H54 (cell line): ENCODE measurements around the gene DYNC2H1.

Experiments
- DNase-seq: peaks from one replicate; pipeline ENCODE4 v3.0.0; 2011; ENCODE audit warnings: low spot score, mixed read lengths; ENCODE audit not compliant: insufficient read length
- FAIRE-seq: peaks from 3 replicates; lab custom pipeline; 2011; peaks lifted over from hg19 to GRCh38; lab: Jason Lieb, UNC
- POLR2A ChIP-seq: IDR thresholded peaks from 2 replicates; pipeline ENCODE4 v1.6.1; 2011; ENCODE audit warnings: low read depth, mild to moderate bottlenecking, low read length

Gene DYNC2H1

DNA sequence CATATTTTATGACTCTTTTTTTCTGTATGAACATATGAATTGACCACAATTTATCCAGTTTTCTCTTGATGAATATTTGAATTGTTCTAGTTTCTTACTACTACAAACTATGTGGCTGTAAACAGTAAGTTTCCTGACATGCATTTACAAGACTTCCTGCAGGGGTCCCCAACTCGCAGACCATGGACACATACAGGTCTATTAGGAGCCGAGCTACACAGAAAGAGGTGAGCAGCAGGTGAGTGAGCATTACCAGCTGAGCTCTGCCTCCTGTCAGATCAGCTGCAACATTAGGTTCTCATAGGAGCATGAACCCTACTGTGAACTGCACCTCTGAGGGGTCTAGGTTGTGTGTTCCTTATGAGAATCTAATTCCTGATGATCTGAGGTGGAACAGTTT lies 379.4 kb downstream of the DYNC2H1 start:
- TF ChIP-seq POLR2A, result no peak
- FAIRE-seq, result no peak
- no peak for DNase-seq

- DNase-seq, result no peak
- no peak for FAIRE-seq
- no peak for TF ChIP-seq POLR2A
These were observed 382.6 kb downstream of the DYNC2H1 start for GRCh38 chr11:103491777-103492176.

- DNase-seq (no peak), FAIRE-seq (no peak)
- TF ChIP-seq POLR2A, result no peak
These were observed 385.3 kb downstream of the DYNC2H1 start for GRCh38 chr11:103494491-103494890.

DNA sequence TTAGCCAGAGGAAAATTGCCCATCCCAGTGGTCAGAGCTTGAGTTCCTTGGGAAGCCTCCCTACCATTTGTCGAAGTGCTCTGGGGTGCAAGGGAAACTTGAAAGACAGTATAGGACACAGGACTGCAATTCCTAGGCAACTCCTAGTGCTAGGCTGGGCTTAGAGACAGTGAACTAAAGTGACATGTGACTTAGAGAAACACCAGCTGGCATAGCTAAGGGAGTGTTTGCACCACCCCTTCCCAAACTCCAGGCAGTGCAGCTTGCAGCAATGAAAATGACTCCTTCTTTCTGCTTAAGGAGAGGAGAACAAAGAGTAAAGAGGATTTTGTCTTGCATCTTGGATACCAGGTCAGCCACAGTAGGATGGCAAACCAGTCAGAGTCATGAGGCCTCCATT lies 388.0 kb downstream of the DYNC2H1 start:
- no peak for TF ChIP-seq POLR2A
- FAIRE-seq, result no peak
- DNase-seq, result no peak

DNA sequence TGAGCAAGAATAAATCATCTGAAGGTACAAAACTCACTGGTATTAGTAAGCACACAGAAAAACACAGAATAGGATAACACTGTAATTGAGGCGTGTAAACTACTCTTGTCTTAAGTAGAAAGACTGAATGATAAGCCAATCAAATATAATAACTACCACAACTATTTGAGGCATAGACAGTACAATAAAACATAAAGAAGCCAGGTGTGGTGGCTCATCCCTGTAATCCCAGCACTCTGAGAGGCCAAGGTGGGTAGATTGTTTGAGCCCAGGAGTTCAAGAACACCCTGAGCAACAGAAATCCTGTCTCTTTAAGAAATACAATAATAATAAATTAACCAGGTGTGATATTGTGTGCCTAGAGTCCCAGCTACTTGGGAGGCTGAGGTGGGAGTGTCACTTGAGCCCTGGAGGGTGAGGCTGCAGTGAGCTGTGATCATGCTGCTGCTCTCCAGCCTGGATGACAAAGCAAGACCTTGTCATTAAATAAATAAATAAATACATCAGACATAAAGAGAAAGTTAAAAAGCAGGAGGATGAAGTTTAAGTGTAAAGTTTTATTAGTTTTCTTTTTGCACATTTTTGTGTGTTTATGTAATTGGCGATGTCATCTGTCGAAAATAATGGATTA lies 390.6 kb downstream of the DYNC2H1 start:
- DNase-seq, result no peak
- FAIRE-seq, result no peak

DNA sequence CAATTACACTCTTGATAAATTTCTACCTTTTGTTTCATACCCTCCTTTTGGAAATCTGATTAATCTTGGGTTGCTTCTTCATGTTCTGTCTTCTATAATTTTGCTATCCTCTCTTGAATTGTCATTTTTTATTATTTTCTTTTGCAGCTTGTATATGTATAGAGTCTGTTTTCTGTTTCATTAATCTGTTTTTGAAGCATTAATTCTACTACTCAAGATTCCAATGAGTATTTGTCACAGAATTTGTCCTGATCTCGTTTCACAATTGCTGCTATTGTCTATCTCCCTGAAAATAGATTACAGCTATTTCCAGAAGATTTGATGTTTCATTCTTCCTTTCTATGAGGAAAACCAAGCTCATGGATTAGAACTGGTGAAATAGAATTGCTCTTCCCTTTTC lies 406.1 kb downstream of the DYNC2H1 start:
- DNase-seq (no peak), FAIRE-seq (no peak)
- TF ChIP-seq POLR2A, result no peak

More for the DNA sequence above, 390.6 kb downstream of the DYNC2H1 start:
- no peak for TF ChIP-seq POLR2A

GRCh38 chr11:103520792-103521191 lies 411.6 kb downstream of the DYNC2H1 start:
- FAIRE-seq (no peak), DNase-seq (no peak)
- TF ChIP-seq POLR2A, result no peak

DNA sequence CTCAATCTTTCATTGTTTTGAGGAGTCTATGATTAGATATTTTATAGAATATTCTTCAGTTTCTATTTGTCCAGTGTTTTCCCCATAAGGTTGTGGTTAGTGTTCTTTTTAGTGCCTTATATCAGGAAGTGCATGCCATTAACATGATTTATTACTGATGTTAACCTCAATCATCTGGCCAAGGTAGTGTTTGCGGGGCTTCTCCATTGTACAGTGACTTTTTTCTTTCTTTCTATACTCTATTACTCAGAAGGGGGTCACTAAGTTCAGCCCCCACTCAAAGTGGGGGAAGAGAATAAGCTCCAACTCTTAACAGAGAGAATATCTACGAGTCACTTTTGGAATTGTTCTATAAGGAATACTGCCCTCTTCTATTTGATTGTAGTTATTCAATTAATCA lies 415.8 kb downstream of the DYNC2H1 start:
- no peak for FAIRE-seq
- TF ChIP-seq POLR2A, result no peak
- no peak for DNase-seq

- no peak for FAIRE-seq
- no peak for DNase-seq
- no peak for TF ChIP-seq POLR2A
These were observed 418.8 kb downstream of the DYNC2H1 start for GRCh38 chr11:103528046-103528445.

DNA sequence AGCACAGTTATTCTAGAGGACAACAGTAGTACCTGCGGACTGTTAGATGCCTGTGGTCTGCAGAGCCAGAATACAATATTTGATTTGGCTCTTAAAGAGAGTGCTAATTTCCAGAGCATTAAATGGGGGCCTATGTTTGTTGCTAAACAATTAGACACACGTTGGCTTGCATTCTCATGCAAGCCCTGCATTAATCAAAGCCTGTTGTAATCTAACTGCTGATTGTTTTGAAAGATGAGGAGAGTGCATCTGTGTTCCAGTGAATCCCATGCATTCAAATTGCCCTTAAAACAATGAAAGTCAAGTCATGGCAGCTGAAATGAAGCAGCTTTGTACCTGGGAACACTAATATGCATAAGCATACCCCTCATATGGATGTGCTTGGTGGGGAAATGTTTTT lies 419.4 kb downstream of the DYNC2H1 start:
- no peak for FAIRE-seq
- no peak for DNase-seq
- TF ChIP-seq POLR2A, result no peak

GRCh38 chr11:103529181-103529684 lies 420.0 kb downstream of the DYNC2H1 start:
- DNase-seq, result peak; percentile 7
- peak; percentile 88 for FAIRE-seq
- no peak for TF ChIP-seq POLR2A
